HG03342 (cell line): ENCODE measurements around the gene INSR.
"Not testable (repeated sequence)": the region's sequence is repeated elsewhere in the genome, so short reads cannot be mapped to it uniquely, and the experiment has no call there.

Experiments
- ATAC-seq: cut with Tn5 transposase; IDR thresholded peaks from one replicate; pipeline ENCODE4 v1.9.1; 2021; ENCODE audit warnings: mild to moderate bottlenecking, moderate library complexity; ENCODE audit not compliant: unreplicated experiment

The INSR gene

GRCh38 chr19:7224995-7225394 lies 69.2 kb downstream of the INSR start:
- no peak for ATAC-seq

GRCh38 chr19:7224209-7224686 lies 70.0 kb downstream of the INSR start:
- ATAC-seq, result no peak

- no peak for ATAC-seq
Observed at GRCh38 chr19:7223429-7223828, 70.8 kb downstream of the INSR start.

GRCh38 chr19:7219056-7219455 lies 75.2 kb downstream of the INSR start:
- ATAC-seq, result no peak

GRCh38 chr19:7217861-7218260 lies 76.4 kb downstream of the INSR start:
- ATAC-seq, result no peak

GRCh38 chr19:7216373-7216902 lies 77.8 kb downstream of the INSR start:
- no peak for ATAC-seq

- no peak for ATAC-seq
Observed at GRCh38 chr19:7215176-7215575, 79.0 kb downstream of the INSR start.

- no peak for ATAC-seq
Observed at GRCh38 chr19:7214324-7215089, 79.7 kb downstream of the INSR start.

- ATAC-seq, result no peak
Observed at GRCh38 chr19:7213628-7214323, 80.4 kb downstream of the INSR start.

GRCh38 chr19:7211191-7211951 lies 82.8 kb downstream of the INSR start:
- no peak for ATAC-seq

- no peak for ATAC-seq
Observed at GRCh38 chr19:7210359-7210758, 83.9 kb downstream of the INSR start.

- not testable (repeated sequence) for ATAC-seq
Observed at GRCh38 chr19:7209597-7210325, 84.5 kb downstream of the INSR start.

- not testable (repeated sequence) for ATAC-seq
Observed at GRCh38 chr19:7209036-7209435, 85.2 kb downstream of the INSR start.

- no peak for ATAC-seq
Observed at GRCh38 chr19:7203332-7203731, 90.9 kb downstream of the INSR start.

GRCh38 chr19:7202888-7203287 lies 91.3 kb downstream of the INSR start:
- ATAC-seq, result no peak

- ATAC-seq, result no peak
Observed at GRCh38 chr19:7200736-7201135, 93.5 kb downstream of the INSR start.

GRCh38 chr19:7199613-7200533 lies 94.3 kb downstream of the INSR start:
- ATAC-seq, result no peak

- peak; percentile 62 for ATAC-seq
Observed at GRCh38 chr19:7197760-7198696, 96.2 kb downstream of the INSR start.
